GM23338 (cell line): ENCODE data around the gene BAG5. TPM values are rescaled to one million over a fixed set of nuclear protein-coding genes. Genes with fewer than 3 reads are reported as not detected.

Experiments used
- ATAC-seq: fragments of 200-7000 bp; cut with Tn5 transposase; 3 replicates; pipeline ENCODE4 v1.9.1; 2020
- DNase-seq: peaks from one replicate; pipeline ENCODE4 v3.0.0-alpha.2; 2015; ENCODE audit warnings: low spot score
- H2AFZ ChIP-seq: fragments of 200-600 bp; sonication (generic); 2 replicates; pipeline ENCODE4 v1.8.0; 2016; ENCODE audit warnings: antibody characterized with exemption, mild to moderate bottlenecking, moderate library complexity
- H3F3A ChIP-seq: fragments of 200-600 bp; sonication (generic); replicated peaks from 2 replicates; pipeline ENCODE4 v1.8.0; 2017; ENCODE audit warnings: antibody characterized with exemption, mixed run types, low read depth
- H3K27ac ChIP-seq: fragments of 200-600 bp; sonication (generic); 2 replicates; pipeline ENCODE4 v1.6.1; 2016; ENCODE audit warnings: low read depth
- H3K27me3 ChIP-seq: fragments of 200-600 bp; sonication (generic); 2 replicates; pipeline ENCODE4 v1.8.0; 2016; ENCODE audit warnings: mild to moderate bottlenecking, mixed run types, moderate library complexity; ENCODE audit not compliant: insufficient read depth
- H3K36me3 ChIP-seq: fragments of 200-600 bp; sonication (generic); 2 replicates; pipeline ENCODE4 v1.8.0; 2016; ENCODE audit warnings: mild to moderate bottlenecking; ENCODE audit not compliant: insufficient read depth
- H3K4me1 ChIP-seq: fragments of 200-600 bp; sonication (generic); 2 replicates; pipeline ENCODE4 v1.8.0; 2016; ENCODE audit warnings: mild to moderate bottlenecking, moderate library complexity; ENCODE audit not compliant: insufficient read depth
- H3K4me2 ChIP-seq: fragments of 200-600 bp; sonication (generic); 2 replicates; pipeline ENCODE4 v1.7.1; 2017; ENCODE audit warnings: mixed run types
- H3K4me3 ChIP-seq: fragments of 200-600 bp; sonication (generic); 2 replicates; pipeline ENCODE4 v1.6.1; 2016; ENCODE audit warnings: mixed run types
- H3K79me2 ChIP-seq: fragments of 200-600 bp; sonication (generic); replicated peaks from 2 replicates; pipeline ENCODE4 v1.8.0; 2017; ENCODE audit warnings: mild to moderate bottlenecking; ENCODE audit not compliant: insufficient read depth
- H3K9me2 ChIP-seq: fragments of 200-600 bp; sonication (generic); 2 replicates; pipeline ENCODE4 v1.8.0; 2017; ENCODE audit not compliant: insufficient read depth
- H4K20me1 ChIP-seq: fragments of 200-600 bp; sonication (generic); replicated peaks from 2 replicates; pipeline ENCODE4 v1.8.0; 2017; ENCODE audit warnings: mild to moderate bottlenecking; ENCODE audit not compliant: insufficient read depth
- H3K27ac Mint-ChIP-seq: 2 replicates; pipeline ENCODE4 v1.8.0; 2020; ENCODE audit warnings: inconsistent platforms, mild to moderate bottlenecking, moderate library complexity, mixed read lengths
- H3K27me3 Mint-ChIP-seq: 3 replicates; pipeline ENCODE4 v1.8.0; 2022; ENCODE audit warnings: low read depth, mild to moderate bottlenecking, moderate library complexity, mixed read lengths, inconsistent platforms; ENCODE audit not compliant: insufficient read depth, poor library complexity
- H3K36me3 Mint-ChIP-seq: 3 replicates; pipeline ENCODE4 v1.8.0; 2021; ENCODE audit warnings: low read depth, mild to moderate bottlenecking, inconsistent platforms, moderate library complexity, mixed read lengths
- H3K4me1 Mint-ChIP-seq: 3 replicates; pipeline ENCODE4 v1.8.0; 2020; ENCODE audit warnings: mild to moderate bottlenecking, inconsistent platforms, mixed read lengths
- H3K4me3 Mint-ChIP-seq: 3 replicates; pipeline ENCODE4 v1.8.0; 2021; ENCODE audit warnings: moderate library complexity, mild to moderate bottlenecking, inconsistent platforms, mixed read lengths
- H3K9me3 Mint-ChIP-seq: 3 replicates; pipeline ENCODE4 v1.8.0; 2020; ENCODE audit warnings: moderate library complexity, mild to moderate bottlenecking, inconsistent platforms, mixed read lengths
- CREB1 ChIP-seq: fragments of 250-450 bp; sonication (Bioruptor Pico); IDR thresholded peaks from 2 replicates; pipeline ENCODE4 v1.5.0; 2020; ENCODE audit warnings: low read depth, mild to moderate bottlenecking, moderate library complexity
- CTCF ChIP-seq, 2 experiments: fragments of 200-600 bp in 1 of 2; sonication (generic) in 1 of 2; conservative IDR thresholded peaks; 2 replicates each; pipeline versions ENCODE4 v1.5.1 to v1.6.1; 2016 to 2017; ENCODE audit warnings: antibody characterized with exemption in 2 of 2, low read depth in 2 of 2, mild to moderate bottlenecking in 2 of 2, moderate library complexity in 1 of 2
- ETS1 ChIP-seq: IDR thresholded peaks from 2 replicates; pipeline ENCODE4 v1.6.1; 2016; ENCODE audit warnings: antibody characterized with exemption
- EZH2 ChIP-seq: fragments of 200-600 bp; sonication (generic); IDR thresholded peaks from one replicate; pipeline ENCODE4 v1.8.0; 2017; ENCODE audit warnings: antibody characterized with exemption, mild to moderate bottlenecking, low read depth; ENCODE audit not compliant: unreplicated experiment
- EZH2phosphoT487 ChIP-seq: fragments of 200-600 bp; sonication (generic); IDR thresholded peaks from one replicate; pipeline ENCODE4 v1.8.1; 2018; ENCODE audit warnings: antibody characterized with exemption; ENCODE audit not compliant: unreplicated experiment
- JUNB ChIP-seq: IDR thresholded peaks from one replicate; pipeline ENCODE4 v1.6.1; 2016; ENCODE audit warnings: antibody characterized with exemption; ENCODE audit not compliant: unreplicated experiment
- NANOG ChIP-seq: IDR thresholded peaks from 2 replicates; pipeline ENCODE4 v1.6.1; 2016; ENCODE audit warnings: antibody characterized with exemption, borderline replicate concordance
- POLR2AphosphoS5 ChIP-seq: IDR thresholded peaks from 2 replicates; pipeline ENCODE4 v1.6.1; 2016; ENCODE audit warnings: antibody characterized with exemption, low read depth
- REST ChIP-seq: IDR thresholded peaks from one replicate; pipeline ENCODE4 v1.6.1; 2018; ENCODE audit warnings: antibody characterized with exemption; ENCODE audit not compliant: unreplicated experiment
- STAT1 ChIP-seq: IDR thresholded peaks from one replicate; pipeline ENCODE4 v1.6.1; 2016; ENCODE audit warnings: antibody characterized with exemption; ENCODE audit not compliant: unreplicated experiment
- ZNF114 ChIP-seq: fragments of 250-450 bp; sonication (Bioruptor Pico); IDR thresholded peaks from 2 replicates; pipeline ENCODE4 v1.5.0; 2020; ENCODE audit warnings: mild to moderate bottlenecking, moderate library complexity
- ZNF331 ChIP-seq: fragments of 250-450 bp; sonication (Bioruptor Pico); IDR thresholded peaks from 2 replicates; pipeline ENCODE4 v1.5.0; 2020; ENCODE audit warnings: low read depth, mild to moderate bottlenecking, moderate library complexity
- ZNF462 ChIP-seq: fragments of 250-450 bp; sonication (Bioruptor Pico); IDR thresholded peaks from 2 replicates; pipeline ENCODE4 v1.5.0; 2020; ENCODE audit warnings: mild to moderate bottlenecking, moderate library complexity
- polyA plus RNA-seq: library from polyadenylated mRNA; unstranded; fragments of >200 nt; fragmentation: Nextera tagmentation; extraction: Ambion mirVana; gene quantifications from 2 replicates; pipeline ENCODE4 v1.2.1, GENCODE V29; 2016
- total RNA-seq: library from RNA; depleted of rRNA; stranded (reverse); fragments of >200 nt; shearing (Covaris generic); gene quantifications from 2 replicates; pipeline ENCODE4 v1.2.3, GENCODE V29; 2014

Gene BAG5
- total and polyA plus RNA-seq, 2 experiments from 2014 or later = 21.1 to 29.2 TPM

GRCh38 chr14:103535081-103535890 lies 27.2 kb downstream of the BAG5 start:
- H2AFZ ChIP-seq = no peak overlapping the region
- Mint-ChIP-seq H3K4me3 (no peak overlapping the region), H3K27ac (no peak overlapping the region), H3K4me1 (peaks cover 6% of the 10 kb centered on the region), H3K36me3 (peaks cover 3% of the 10 kb centered on the region; the same call in 1 of the 3 replicates), H3K9me3 (no peaks in the 10 kb centered on the region), H3K27me3 (peaks cover 6% of the 10 kb centered on the region)
- TF ChIP-seq CTCF (conservative IDR thresholded peaks at IDR 0.05; ENCODE audit: low read depth in 2 of 2) = no peak
- no peak for TF ChIP-seq CREB1 (CRISPR knock-in tag)
- no peak for TF ChIP-seq STAT1
- no peak for TF ChIP-seq ETS1
- TF ChIP-seq EZH2 = no peak
- no peak for TF ChIP-seq ZNF331 (CRISPR knock-in tag)
- no peak for TF ChIP-seq ZNF114 (CRISPR knock-in tag)
- no peak for TF ChIP-seq POLR2AphosphoS5
- TF ChIP-seq REST = no peak
- no peak for TF ChIP-seq NANOG
- TF ChIP-seq EZH2phosphoT487 = no peak
- TF ChIP-seq ZNF462 (CRISPR knock-in tag) = no peak
- no peak for TF ChIP-seq JUNB
- H3K4me1 ChIP-seq = no peaks in the 10 kb centered on the region
- no peak overlapping the region for H3K4me2 ChIP-seq
- H4K20me1 ChIP-seq = peaks cover 7% of the 10 kb centered on the region
- H3K79me2 ChIP-seq = peaks cover 11% of the 10 kb centered on the region
- H3K27ac ChIP-seq = no peak overlapping the region
- H3K9me2 ChIP-seq = no peaks in the 10 kb centered on the region
- no peaks in the 10 kb centered on the region for H3F3A ChIP-seq
- no peak overlapping the region for H3K4me3 ChIP-seq
- no peaks in the 10 kb centered on the region for H3K36me3 ChIP-seq
- DNase-seq (no peak), ATAC-seq (no peak)
- no peaks in the 10 kb centered on the region; the same call in 1 of the 2 replicates for H3K27me3 ChIP-seq
